NCI-H2029 treated with DMSO at 0.1 percent for 48 hours (cell line): ENCODE results near the gene CNGA1.

Experiments
- DNase-seq: peaks from one replicate; lab custom pipeline; 2025; lab: John Stamatoyannopoulos, UW

Gene CNGA1

GRCh38 chr4:47891928-47892327 lies 124.6 kb downstream of the CNGA1 start:
- no peak for DNase-seq
